GM12801 (cell line): ENCODE data around the gene CATSPERZ.

ENCODE experiments used
- TF ChIP-seq, protein P1 (sequence below): IDR thresholded peaks from one replicate; pipeline ENCODE4 v1.5.1; 2011; ENCODE audit warnings: control low read depth; ENCODE audit not compliant: insufficient read length; ENCODE audit errors: extremely low read depth

CATSPERZ gene

DNA sequence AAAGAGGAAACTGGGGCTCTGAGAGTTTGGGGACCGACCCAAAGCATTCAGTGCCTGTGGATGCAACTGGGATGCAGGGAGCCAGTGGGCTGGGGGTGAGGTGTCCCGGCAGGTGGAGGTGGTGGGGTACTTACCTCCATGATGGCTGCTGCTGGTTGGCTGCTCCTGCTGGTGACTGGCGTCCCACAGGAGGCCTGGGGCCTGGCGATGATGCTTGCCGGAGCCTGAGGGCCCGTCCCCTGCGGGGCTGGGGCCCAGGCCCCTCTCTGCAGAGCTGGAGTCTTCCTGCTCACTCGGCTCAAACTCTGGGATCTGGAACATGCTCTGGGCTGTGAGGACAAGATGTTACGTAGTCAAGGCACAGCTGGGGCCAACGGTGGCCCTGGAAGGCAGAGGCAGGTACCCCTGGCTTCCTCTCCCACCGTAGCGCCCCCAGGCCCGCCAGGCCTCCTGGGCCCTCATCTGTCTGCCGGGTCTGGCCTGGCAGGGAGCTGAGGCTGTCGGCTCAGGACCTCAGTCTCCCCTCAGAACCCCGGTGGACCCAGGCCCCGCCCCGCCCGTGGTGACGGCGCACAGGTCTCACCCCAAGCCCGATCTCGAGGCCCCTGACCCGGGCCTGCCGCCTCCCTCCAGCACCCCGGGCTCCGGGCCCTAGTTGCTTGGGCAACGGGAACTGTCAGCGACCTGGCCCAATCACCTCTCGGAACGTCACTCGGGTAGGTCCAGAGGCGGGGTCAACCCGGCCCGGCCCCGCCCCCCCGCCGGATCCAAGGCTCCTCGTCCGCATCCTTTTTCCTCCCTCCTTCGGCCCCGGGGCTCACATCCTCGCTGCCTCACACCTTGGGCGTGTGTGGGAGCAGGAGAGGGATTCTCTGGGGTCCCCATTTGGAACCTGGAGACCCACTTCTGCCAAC, 15.9 kb upstream of the CATSPERZ start, which contains the start of gene BAD:
BAD (minus strand) TSS at position 618 of the 914 bp plus-strand sequence; CDS start at position 321, 297 bp downstream.
- TF ChIP-seq, protein P1, sequence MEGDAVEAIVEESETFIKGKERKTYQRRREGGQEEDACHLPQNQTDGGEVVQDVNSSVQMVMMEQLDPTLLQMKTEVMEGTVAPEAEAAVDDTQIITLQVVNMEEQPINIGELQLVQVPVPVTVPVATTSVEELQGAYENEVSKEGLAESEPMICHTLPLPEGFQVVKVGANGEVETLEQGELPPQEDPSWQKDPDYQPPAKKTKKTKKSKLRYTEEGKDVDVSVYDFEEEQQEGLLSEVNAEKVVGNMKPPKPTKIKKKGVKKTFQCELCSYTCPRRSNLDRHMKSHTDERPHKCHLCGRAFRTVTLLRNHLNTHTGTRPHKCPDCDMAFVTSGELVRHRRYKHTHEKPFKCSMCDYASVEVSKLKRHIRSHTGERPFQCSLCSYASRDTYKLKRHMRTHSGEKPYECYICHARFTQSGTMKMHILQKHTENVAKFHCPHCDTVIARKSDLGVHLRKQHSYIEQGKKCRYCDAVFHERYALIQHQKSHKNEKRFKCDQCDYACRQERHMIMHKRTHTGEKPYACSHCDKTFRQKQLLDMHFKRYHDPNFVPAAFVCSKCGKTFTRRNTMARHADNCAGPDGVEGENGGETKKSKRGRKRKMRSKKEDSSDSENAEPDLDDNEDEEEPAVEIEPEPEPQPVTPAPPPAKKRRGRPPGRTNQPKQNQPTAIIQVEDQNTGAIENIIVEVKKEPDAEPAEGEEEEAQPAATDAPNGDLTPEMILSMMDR, result no peak

DNA sequence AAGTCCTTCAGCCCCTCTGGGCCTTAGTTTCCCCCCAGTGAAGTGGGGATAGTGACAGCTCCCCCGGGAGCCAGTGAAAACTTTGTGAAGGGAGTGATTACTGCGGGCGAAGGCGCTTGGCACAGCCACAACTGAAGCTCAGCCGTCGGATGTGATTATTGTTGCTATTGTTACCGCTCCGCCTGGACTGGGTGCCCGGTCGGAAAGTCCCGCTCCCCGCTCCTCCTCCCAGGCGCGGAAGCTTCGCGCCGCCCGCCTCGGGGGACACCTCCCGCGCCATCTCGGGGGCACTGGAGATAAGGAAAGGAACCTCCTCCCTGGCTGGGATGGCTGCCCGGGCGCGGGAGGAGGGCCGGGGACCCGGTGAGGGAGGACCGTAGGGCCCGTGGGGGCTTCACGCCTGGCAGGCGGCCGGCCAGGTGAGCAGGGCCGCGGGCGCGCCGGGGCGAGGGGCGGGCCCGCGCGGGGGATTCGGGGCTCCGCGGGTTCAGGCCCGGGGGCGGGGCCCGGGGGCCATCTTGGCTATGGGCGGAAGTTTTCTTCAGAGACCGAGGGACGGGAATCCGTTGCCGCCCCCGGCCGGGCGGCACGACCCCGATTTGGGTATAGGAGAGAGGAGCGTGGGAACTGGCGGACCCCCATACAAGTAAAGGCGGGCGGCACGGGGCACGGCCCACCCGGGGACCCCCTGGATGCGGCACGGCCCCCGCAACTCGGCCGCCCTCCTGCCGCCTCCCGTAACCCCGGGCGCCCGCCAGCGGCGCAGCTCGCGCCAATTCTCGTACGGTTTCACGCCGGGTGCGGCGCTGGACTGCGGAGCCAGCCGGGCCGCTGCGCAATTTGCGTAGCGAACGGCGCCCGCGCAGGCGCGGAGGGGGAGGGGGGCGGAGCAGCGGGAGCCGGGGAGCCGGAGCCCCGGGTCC, 14.9 kb upstream of the CATSPERZ start, which contains the start of gene GPR137:
GPR137 (plus strand) TSS at position 887 of the 923 bp plus-strand sequence. CDS start 677 bp downstream, outside the sequence.
- TF ChIP-seq, protein P1, result no peak

DNA sequence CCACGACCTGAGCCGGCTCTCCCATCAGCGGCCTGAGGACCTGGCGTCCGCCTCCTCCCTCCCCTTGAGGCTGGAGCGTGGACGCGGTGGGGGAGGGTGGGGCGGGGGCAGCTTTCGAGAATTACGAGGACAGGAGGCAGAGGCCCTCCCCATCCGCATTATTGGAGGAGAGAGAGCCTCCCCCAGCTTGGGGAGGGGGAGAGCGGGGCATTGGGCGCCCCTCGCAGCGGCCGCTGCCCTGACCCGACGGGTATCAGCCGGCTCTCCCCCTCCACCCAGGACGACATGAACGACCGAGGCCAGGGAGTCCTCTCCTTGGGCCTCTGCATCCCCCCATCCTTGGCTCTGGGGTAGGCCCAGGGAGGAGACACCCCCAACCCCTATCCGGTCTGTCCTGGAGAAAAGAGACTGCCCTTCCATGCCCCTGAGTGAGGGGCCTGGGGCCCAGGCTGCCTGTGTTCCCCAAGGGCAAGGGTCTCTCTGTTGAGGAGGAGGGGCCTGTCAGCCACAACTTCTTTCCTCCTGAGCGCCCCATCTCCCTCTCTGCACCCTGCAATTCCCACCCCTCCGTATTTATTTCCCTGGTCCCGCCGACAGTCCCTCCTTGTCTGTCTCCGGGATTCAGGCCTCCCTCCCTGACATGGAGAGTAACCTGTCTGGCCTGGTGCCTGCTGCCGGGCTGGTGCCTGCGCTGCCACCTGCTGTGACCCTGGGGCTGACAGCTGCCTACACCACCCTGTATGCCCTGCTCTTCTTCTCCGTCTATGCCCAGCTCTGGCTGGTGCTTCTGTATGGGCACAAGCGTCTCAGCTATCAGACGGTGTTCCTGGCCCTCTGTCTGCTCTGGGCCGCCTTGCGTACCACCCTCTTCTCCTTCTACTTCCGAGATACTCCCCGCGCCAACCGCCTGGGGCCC, 14.0 kb upstream of the CATSPERZ start:
- TF ChIP-seq, protein P1, result no peak

DNA sequence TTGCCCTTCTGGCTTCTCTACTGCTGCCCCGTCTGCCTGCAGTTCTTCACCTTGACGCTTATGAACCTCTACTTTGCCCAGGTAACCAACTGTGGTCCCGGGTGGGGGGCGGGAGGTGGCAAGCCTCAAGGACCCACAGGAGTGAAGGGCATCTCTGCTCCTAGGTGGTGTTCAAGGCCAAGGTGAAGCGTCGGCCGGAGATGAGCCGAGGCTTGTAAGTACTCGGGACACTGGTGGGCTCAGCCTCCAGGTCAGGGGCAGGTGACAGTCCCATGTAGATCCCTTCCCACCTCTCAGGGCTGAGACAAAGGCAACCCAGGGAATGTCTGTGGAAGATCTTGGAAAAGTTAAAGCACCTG, 13.4 kb upstream of the CATSPERZ start:
- TF ChIP-seq, protein P1, result no peak

DNA sequence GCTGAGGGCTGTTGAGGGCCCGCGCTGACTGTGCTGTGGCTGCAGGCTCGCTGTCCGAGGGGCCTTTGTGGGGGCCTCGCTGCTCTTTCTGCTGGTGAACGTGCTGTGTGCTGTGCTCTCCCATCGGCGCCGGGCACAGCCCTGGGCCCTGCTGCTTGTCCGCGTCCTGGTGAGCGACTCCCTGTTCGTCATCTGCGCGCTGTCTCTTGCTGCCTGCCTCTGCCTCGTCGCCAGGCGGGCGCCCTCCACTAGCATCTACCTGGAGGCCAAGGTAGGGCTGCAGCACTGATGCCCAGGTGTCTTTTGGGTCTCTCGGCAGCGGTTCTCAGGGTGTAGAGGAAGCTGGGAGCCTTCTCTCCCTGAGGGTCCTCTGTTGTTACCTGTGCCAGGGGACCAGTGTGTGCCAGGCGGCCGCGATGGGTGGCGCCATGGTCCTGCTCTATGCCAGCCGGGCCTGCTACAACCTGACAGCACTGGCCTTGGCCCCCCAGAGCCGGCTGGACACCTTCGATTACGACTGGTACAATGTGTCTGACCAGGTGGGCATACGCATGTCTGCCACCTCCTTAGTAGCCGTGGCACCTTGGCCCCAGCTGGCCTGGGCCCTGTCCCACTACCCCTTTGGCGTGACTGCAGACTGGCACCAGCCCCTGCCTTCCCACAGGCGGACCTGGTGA, 12.3 kb upstream of the CATSPERZ start:
- TF ChIP-seq, protein P1, result no peak

DNA sequence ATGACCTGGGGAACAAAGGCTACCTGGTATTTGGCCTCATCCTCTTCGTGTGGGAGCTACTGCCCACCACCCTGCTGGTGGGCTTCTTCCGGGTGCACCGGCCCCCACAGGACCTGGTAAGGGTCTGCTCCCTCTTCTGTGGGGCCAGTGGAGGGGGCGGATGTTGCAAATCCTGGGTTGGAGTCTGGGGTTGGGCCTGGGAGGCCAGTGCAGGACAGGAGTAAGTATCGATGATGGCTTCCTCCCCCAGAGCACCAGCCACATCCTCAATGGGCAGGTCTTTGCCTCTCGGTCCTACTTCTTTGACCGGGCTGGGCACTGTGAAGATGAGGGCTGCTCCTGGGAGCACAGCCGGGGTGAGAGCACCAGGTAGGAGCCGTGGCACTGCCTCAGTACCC, 11.8 kb upstream of the CATSPERZ start:
- TF ChIP-seq, protein P1, result no peak
